ENCODE data around the gene LTBP2. TPM values are rescaled to one million over a fixed set of nuclear protein-coding genes. Genes with fewer than 3 reads are reported as not detected.

The LTBP2 gene
- total and polyA plus RNA-seq, 8 donors, result 2.9 to 36.2 (median 7.9) TPM

DNA sequence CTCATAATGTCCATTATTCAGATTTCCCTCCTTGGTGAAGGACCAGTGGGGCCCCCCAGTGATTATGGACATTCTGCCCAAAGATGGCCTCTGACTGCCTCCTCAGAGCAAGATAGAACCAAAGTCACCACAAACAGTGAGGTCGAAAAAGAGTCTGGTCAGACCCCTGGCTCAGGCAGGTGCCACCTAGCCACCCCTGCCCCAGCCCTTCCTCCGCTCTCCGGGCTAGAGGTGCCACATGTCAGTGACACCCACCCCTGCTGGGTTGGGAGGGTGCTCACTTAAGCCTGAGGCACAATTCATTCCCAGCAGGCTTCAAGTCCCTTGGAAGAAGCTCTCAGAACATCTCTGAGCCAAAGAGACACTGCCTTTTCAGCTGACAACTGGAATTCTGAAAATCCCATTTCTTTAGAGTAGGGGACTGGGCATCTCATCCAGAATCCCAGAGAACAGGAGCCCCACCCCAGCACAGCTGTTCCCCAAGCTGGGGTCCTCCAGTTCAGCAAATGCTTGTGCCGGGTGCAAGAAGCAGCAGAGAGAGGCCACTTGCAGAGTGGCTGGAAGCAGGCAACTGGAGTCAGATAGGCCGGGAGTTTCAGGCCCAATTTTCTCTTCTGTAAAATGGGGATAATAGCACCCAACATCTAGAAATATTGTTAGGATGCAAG is 68.1 kb downstream of the LTBP2 start:
- no peak overlapping the region for H3K27ac ChIP-seq
- no peaks in the 10 kb centered on the region for H3K27me3 ChIP-seq
- peaks cover 0 to 9% (median 0%) of the 10 kb centered on the region in 4 donors for H3K36me3 ChIP-seq
- peaks cover 0 to 7% (median 0%) of the 10 kb centered on the region in 4 donors for H3K4me1 ChIP-seq
- WGBS, 5 donors, result 73 to 89% (median 87%) methylated on average over 5 of the region's 5 CpGs
- no peak overlapping the region for H3K4me3 ChIP-seq
- TF ChIP-seq EP300 (IDR thresholded peaks at IDR 0.05) (no peak), POLR2AphosphoS5 (IDR thresholded peaks at IDR 0.05) (no peak), POLR2A (IDR thresholded peaks at IDR 0.05) (no peak)
- TF ChIP-seq, protein P1, sequence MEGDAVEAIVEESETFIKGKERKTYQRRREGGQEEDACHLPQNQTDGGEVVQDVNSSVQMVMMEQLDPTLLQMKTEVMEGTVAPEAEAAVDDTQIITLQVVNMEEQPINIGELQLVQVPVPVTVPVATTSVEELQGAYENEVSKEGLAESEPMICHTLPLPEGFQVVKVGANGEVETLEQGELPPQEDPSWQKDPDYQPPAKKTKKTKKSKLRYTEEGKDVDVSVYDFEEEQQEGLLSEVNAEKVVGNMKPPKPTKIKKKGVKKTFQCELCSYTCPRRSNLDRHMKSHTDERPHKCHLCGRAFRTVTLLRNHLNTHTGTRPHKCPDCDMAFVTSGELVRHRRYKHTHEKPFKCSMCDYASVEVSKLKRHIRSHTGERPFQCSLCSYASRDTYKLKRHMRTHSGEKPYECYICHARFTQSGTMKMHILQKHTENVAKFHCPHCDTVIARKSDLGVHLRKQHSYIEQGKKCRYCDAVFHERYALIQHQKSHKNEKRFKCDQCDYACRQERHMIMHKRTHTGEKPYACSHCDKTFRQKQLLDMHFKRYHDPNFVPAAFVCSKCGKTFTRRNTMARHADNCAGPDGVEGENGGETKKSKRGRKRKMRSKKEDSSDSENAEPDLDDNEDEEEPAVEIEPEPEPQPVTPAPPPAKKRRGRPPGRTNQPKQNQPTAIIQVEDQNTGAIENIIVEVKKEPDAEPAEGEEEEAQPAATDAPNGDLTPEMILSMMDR (IDR thresholded peaks at IDR 0.05), result no peak
- H3K9me3 ChIP-seq, result no peaks in the 10 kb centered on the region
- intact Hi-C loops (cut with DNase I; ENCODE audit: low total_unique reads), result no loop called here
- no peak for DNase-seq

DNA sequence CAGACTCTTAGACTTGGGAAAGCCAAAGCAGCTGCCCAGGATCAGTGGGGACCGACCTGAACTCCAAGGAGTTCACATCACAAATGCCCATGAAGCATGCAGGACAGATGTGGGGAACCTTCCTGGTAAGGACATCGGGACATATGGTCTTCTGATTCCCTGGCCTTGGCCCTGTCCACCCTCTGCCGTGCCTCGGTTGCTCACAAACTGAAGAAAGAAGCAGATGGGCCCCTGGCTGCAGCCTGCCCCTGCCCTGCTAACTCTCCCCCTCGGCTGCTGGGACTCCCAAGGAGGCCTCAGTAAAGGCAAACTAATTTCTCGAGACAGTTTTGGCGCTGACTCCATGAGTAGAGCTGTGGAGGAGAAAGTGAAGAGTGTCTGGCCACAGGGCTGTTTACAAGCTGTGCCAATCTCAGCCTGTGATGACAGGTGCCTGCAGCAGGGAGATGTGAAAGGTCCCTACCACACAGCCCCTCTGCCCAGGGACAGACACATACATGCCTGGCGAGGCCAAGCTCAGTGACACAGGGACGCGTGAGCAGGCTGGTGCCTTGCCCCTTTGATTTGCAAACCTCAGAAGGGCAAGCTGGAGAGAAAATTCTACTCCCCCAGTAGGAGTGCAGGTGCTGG is 69.9 kb downstream of the LTBP2 start:
- 81 to 89% (median 87%) methylated on average over 10 of the region's 10 CpGs for WGBS, 5 donors
- peaks cover 0 to 12% (median 0%) of the 10 kb centered on the region in 4 donors for H3K36me3 ChIP-seq
- H3K9me3 ChIP-seq, result no peaks in the 10 kb centered on the region
- intact Hi-C loops (cut with DNase I; ENCODE audit: low total_unique reads), result no loop called here
- peaks cover 0 to 7% (median 0%) of the 10 kb centered on the region in 4 donors for H3K4me1 ChIP-seq
- H3K4me3 ChIP-seq, result no peak overlapping the region
- no peak for DNase-seq
- no peaks in the 10 kb centered on the region for H3K27me3 ChIP-seq
- TF ChIP-seq, protein P1 (IDR thresholded peaks at IDR 0.05), result no peak
- TF ChIP-seq POLR2AphosphoS5 (IDR thresholded peaks at IDR 0.05), result no peak
- no peak for TF ChIP-seq EP300 (IDR thresholded peaks at IDR 0.05)
- no peak overlapping the region for H3K27ac ChIP-seq

DNA sequence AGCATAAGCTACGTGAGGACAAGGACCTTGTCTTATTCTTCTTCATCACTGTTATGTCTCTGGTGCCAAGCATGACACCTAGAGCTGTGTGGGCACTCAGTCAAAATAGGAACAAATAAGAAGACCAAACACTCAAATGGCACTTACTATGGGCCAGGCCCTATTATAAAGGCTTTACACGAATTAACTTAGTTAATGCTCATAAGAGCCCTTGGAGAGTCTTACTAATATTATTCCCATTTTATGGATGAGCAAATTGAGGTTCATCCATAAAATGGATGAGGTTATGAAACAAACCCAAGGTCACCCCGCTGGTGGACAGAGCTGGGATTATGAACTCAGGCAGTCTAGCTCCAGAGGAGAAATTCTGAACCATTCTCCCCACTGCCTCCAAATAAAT is 70.8 kb downstream of the LTBP2 start:
- TF ChIP-seq EP300 (IDR thresholded peaks at IDR 0.05), result no peak
- TF ChIP-seq, protein P1 (IDR thresholded peaks at IDR 0.05), result no peak
- TF ChIP-seq POLR2AphosphoS5 (IDR thresholded peaks at IDR 0.05), result no peak
- no peak for TF ChIP-seq POLR2A (IDR thresholded peaks at IDR 0.05)
- H3K4me3 ChIP-seq, result no peak overlapping the region
- no peak for DNase-seq
- peaks cover 0 to 6% (median 0%) of the 10 kb centered on the region in 4 donors for H3K36me3 ChIP-seq
- no peak overlapping the region for H3K27ac ChIP-seq
- 81 to 89% (median 86%) methylated on average over 3 of the region's 3 CpGs for WGBS, 5 donors
- no peaks in the 10 kb centered on the region for H3K4me1 ChIP-seq
- no peaks in the 10 kb centered on the region for H3K27me3 ChIP-seq
- H3K9me3 ChIP-seq, result no peaks in the 10 kb centered on the region
- intact Hi-C loops (cut with DNase I; ENCODE audit: low total_unique reads), result no loop called here

DNA sequence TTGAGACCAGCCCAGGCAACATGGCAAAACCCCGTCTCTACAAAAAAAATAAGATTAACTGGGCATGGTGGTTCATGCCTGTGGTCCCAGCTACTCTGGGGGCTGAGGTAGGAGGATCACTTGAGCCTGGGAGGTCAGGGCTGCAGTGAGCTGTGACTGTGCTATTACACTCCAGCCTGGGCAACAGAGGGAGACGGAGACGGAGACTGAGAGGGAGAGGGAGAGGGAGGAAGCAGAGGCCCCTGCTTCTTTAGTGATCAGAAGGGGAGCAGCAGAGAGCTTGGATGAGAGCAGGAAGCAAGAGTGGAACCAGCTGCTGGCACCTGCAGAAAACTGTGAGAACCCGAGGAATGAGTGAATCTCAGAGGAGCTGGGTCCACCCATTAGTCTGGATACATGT is 72.5 kb downstream of the LTBP2 start:
- no peak overlapping the region for H3K4me3 ChIP-seq
- H3K4me1 ChIP-seq, result no peaks in the 10 kb centered on the region
- 73 to 85% (median 77%) methylated on average over 4 of the region's 4 CpGs for WGBS, 5 donors
- no peaks in the 10 kb centered on the region for H3K9me3 ChIP-seq
- intact Hi-C loops (cut with DNase I; ENCODE audit: low total_unique reads), result no loop called here
- TF ChIP-seq EP300 (IDR thresholded peaks at IDR 0.05) (no peak), POLR2AphosphoS5 (IDR thresholded peaks at IDR 0.05) (no peak), POLR2A (IDR thresholded peaks at IDR 0.05) (no peak)
- TF ChIP-seq, protein P1 (IDR thresholded peaks at IDR 0.05), result no peak
- peaks cover 0 to 6% (median 0%) of the 10 kb centered on the region in 3 donors for H3K27me3 ChIP-seq
- DNase-seq, result no peak
- H3K36me3 ChIP-seq, result peaks cover 0 to 6% (median 0%) of the 10 kb centered on the region in 4 donors
- no peak overlapping the region for H3K27ac ChIP-seq

Measured in stomach (tissue), 9 donors.